Left lung (tissue), 10 donors: Measurements from ENCODE around the gene TRPV4. TPM values are rescaled to one million over a fixed set of nuclear protein-coding genes. Genes with fewer than 3 reads are reported as not detected.

Experiments
- ATAC-seq: fragments of 200-7000 bp; cut with Tn5 transposase; one replicate; pipeline ENCODE4 v1.9.1; 2020; ENCODE audit warnings: moderate library complexity
- DNase-seq, 4 donors: peaks; one replicate each; pipeline ENCODE4 v3.0.0-alpha.2; 2013 to 2020
- H3K27ac ChIP-seq, 2 donors: fragments of 200-600 bp; sonication (generic) in 1 of 2; one replicate each; pipeline versions ENCODE4 v1.5.0 to v1.8.0; 2020 to 2021
- H3K27me3 ChIP-seq, 2 donors: fragments of 200-600 bp; sonication (generic) in 1 of 2; one replicate each; pipeline versions ENCODE4 v1.5.0 to v1.8.0; 2020 to 2021
- H3K36me3 ChIP-seq, 2 donors: fragments of 200-600 bp; sonication (generic) in 1 of 2; one replicate each; pipeline versions ENCODE4 v1.5.0 to v1.8.0; 2020 to 2021
- H3K4me1 ChIP-seq, 2 donors: fragments of 200-600 bp; one replicate each; pipeline ENCODE4 v1.8.0; 2021
- H3K4me3 ChIP-seq, 2 donors: fragments of 200-600 bp; sonication (generic) in 1 of 2; one replicate each; pipeline versions ENCODE4 v1.5.0 to v1.8.0; 2020 to 2021; ENCODE audit warnings: mild to moderate bottlenecking in 1 of 2
- H3K9me3 ChIP-seq, 2 donors: fragments of 200-600 bp; sonication (generic) in 1 of 2; one replicate each; pipeline versions ENCODE4 v1.5.0 to v1.8.0; 2020 to 2021
- CTCF ChIP-seq, 2 donors: fragments of 200-600 bp; sonication (generic) in 1 of 2; IDR thresholded peaks; one replicate each; pipeline versions ENCODE4 v1.5.0 to v1.8.0; 2021; ENCODE audit warnings: antibody characterized with exemption in 2 of 2
- intact Hi-C, 2 donors: fragments of 100-400 bp; cut with DNase I; formaldehyde crosslinking; loops; one replicate each; pipeline versions ENCODE4 v1.11.2 to v1.14.2; 2022
- polyA plus RNA-seq, 6 donors: library from polyadenylated mRNA; unstranded; fragments of 120-200 nt; gene quantifications; one replicate each; pipeline ENCODE4 v1.2.1, GENCODE V29; 2013; ENCODE audit not compliant: insufficient read length in 6 of 6
- total RNA-seq, 2 donors: library from RNA; stranded (reverse); fragmentation: NEBNext Ultra II Directional; extraction: Animal tissue kit (Norgen Biotek cat#: 25700); gene quantifications; one replicate each; pipeline ENCODE4 v1.2.1, GENCODE V29; 2021
- donor health status: DM: no; HTN: yes; CAD: no.
- donor health status: DM: no; HTN: no; CAD: no.

TRPV4 gene
- total and polyA plus RNA-seq, 8 donors: 2.2 to 3.7 (median 3.2) TPM

DNA sequence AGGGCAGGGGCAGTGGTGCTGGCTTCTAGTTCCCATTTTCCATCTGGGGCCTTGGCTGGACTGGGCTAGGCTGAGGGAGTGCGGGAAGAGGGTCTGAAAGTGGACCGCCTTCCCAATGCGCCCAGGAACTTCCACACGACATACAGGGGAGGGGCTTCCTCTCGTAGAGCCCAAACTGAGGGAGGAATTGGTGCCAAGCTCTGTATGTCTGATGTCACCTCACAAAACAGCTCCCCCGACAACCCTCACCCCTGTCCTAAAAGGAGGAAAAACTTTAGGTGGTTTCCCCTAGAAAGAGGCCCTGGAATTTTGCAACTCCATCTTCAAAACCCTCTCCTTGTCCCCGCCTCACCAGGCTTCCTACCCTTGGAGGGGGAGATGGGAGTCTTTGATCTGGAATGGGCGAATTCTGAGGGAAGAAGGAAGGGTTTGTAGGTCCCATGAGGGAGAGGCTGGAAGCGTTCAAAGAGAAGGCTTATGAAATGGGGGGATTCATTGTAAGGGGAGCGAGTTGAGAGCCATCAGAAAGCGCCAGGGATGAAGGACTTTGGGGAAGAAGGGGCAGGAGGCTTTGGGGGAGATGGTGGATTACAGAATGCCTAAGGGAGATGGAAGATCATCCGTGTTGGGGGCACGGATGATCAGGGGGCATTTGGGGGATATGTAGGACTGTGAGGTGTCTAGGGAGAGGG, 46.3 kb upstream of the TRPV4 start:
- ATAC-seq (peak; percentile 9), DNase-seq (peak in 2 of 4 donors; percentile 33 to 62)
- Histone ChIP-seq H3K9me3 (no peaks in the 10 kb centered on the region), H3K4me3 (peak overlapping the region; percentile 53 to 71), H3K27ac (peak overlapping the region; percentile 41 to 82), H3K27me3 (no peaks in the 10 kb centered on the region), H3K4me1 (peaks cover 7 to 50% of the 10 kb centered on the region in 2 donors), H3K36me3 (no peaks in the 10 kb centered on the region)
- intact Hi-C loops: loop anchor here in 1 of 2 donors (10.0 kb wide), 1 partner anchor 75 kb away; no protein-coding TSS in a partner anchor
- TF ChIP-seq CTCF (IDR thresholded peaks at IDR 0.05): no peak

DNA sequence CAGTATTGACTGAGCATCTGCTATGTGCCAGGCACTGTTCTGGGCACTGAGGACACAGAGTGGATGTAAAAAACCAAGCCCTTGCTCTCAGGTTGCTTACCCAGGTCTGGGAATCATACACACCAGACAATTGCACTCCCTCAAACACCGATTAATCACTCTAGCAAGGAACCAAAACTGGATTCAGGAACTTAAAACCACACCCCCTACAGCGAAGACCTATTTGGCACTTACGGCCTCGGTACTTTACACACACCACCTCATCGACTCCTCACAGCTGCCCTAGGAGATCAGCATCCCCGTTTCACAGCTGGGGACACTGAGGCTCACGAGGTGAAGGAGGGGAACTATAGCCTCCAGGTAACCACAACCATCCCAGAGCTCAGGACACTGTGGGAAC, 45.6 kb upstream of the TRPV4 start:
- TF ChIP-seq CTCF (IDR thresholded peaks at IDR 0.05): no peak
- peak overlapping the region; percentile 53 to 71 for H3K4me3 ChIP-seq
- no peak for ATAC-seq
- intact Hi-C loops: no loop called here
- H3K27me3 ChIP-seq: no peaks in the 10 kb centered on the region
- H3K9me3 ChIP-seq: no peaks in the 10 kb centered on the region
- no peak for DNase-seq
- peaks cover 7 to 54% of the 10 kb centered on the region in 2 donors for H3K4me1 ChIP-seq
- H3K36me3 ChIP-seq: no peaks in the 10 kb centered on the region
- H3K27ac ChIP-seq: no peak overlapping the region

DNA sequence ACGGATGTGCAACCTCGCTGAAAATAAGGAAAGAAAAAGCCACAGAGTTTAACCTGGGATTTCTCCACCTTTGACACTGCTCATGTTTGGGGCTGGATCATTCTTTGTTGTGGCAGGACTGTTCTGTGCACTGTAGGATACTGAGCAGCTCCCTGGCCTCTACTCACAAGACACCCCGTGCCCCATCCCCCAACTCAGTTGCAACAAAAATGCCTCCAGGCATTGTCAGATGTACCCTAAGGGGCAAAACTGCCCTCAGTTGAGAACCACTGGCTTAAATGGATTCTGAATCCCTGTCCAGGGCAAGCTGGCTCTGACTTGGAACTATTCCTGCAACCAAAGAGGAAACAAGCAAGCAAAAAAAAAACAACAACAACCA, 45.0 kb upstream of the TRPV4 start:
- Histone ChIP-seq H3K4me1 (peaks cover 7 to 54% of the 10 kb centered on the region in 2 donors), H3K27me3 (no peaks in the 10 kb centered on the region), H3K4me3 (peak overlapping the region in 1 of 2 donors; percentile 71), H3K9me3 (no peaks in the 10 kb centered on the region), H3K36me3 (no peaks in the 10 kb centered on the region), H3K27ac (no peak overlapping the region)
- ATAC-seq (no peak), DNase-seq (no peak)
- intact Hi-C loops: no loop called here
- TF ChIP-seq CTCF (IDR thresholded peaks at IDR 0.05): no peak

GRCh38 chr12:109877504-109878246, 44.5 kb upstream of the TRPV4 start:
- H3K27me3 ChIP-seq: no peaks in the 10 kb centered on the region
- no peak for ATAC-seq
- H3K9me3 ChIP-seq: no peaks in the 10 kb centered on the region
- no peak overlapping the region for H3K4me3 ChIP-seq
- H3K27ac ChIP-seq: no peak overlapping the region
- no peak for TF ChIP-seq CTCF (IDR thresholded peaks at IDR 0.05)
- H3K4me1 ChIP-seq: peaks cover 7 to 54% of the 10 kb centered on the region in 2 donors
- no peaks in the 10 kb centered on the region for H3K36me3 ChIP-seq
- no peak for DNase-seq
- intact Hi-C loops: no loop called here

DNA sequence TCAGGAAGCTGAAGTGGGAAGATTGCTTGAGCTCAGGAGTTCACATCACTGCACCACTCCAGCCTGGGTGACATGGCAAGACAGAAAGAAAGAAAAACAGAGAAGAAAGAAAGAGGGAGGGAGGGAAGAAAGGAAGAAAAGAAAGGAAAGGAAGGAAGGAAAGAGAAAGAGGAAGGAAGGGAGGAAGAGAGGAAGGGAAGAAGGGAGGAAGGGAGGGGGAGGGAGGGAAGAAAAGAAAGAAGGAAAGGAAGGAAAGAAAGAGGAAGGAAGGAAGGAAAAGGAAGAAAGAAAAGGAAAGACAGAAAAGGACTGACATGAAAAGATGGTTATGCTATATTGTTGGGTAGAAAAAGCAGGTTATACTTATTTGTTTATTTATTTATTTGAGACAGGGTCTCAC, 43.2 kb upstream of the TRPV4 start:
- intact Hi-C loops: no loop called here
- DNase-seq: no peak
- no peak overlapping the region for H3K27ac ChIP-seq
- TF ChIP-seq CTCF (IDR thresholded peaks at IDR 0.05): no peak
- H3K36me3 ChIP-seq: peaks cover 0 to 3% of the 10 kb centered on the region in 2 donors
- H3K27me3 ChIP-seq: no peaks in the 10 kb centered on the region
- peaks cover 7 to 62% of the 10 kb centered on the region in 2 donors for H3K4me1 ChIP-seq
- H3K9me3 ChIP-seq: no peaks in the 10 kb centered on the region
- no peak for ATAC-seq
- no peak overlapping the region for H3K4me3 ChIP-seq
